ENCODE data around the gene MMP2. TPM values are rescaled to one million over a fixed set of nuclear protein-coding genes. Genes with fewer than 3 reads are reported as not detected.

MMP2 gene
- total and polyA plus RNA-seq, 2 of the 13 experiments (the other 11 are each of a cell fraction or from before 2014, with no cell fraction given): 0.31 to 1.3 TPM

GRCh38 chr16:55498101-55498500 is 19.1 kb downstream of the MMP2 start:
- 74% methylated on average over 6 of the region's 6 CpGs for WGBS (ENCODE audit: low lambda C conversion rate)
- Histone ChIP-seq H3K27me3 (ENCODE audit: control insufficient read depth in 1 of 2, insufficient read depth in 2 of 2, low read length in 2 of 2) (no peaks in the 10 kb centered on the region), H3K9ac (ENCODE audit: insufficient read depth, low read depth, low read length) (no peak overlapping the region), H3K4me3 (replicated peaks in 1 of 3; ENCODE audit: insufficient read depth in 1 of 3, low read depth in 2 of 3, low read length in 3 of 3) (no peak overlapping the region), H3K9me3 (ENCODE audit: low read length) (no peaks in the 10 kb centered on the region), H2AFZ (ENCODE audit: low read length) (no peak overlapping the region), H3K27ac (ENCODE audit: extremely low read length, insufficient read depth, low read length) (no peak overlapping the region), H3K36me3 (replicated peaks in 1 of 2; ENCODE audit: control insufficient read depth in 1 of 2, insufficient read depth in 2 of 2, low read length in 2 of 2) (no peaks in the 10 kb centered on the region), H3K4me2 (ENCODE audit: low read depth, low read length) (no peak overlapping the region), H3K4me1 (ENCODE audit: insufficient read depth, low read length) (peaks cover 49% of the 10 kb centered on the region), H3K79me2 (ENCODE audit: insufficient read depth, low read length) (no peaks in the 10 kb centered on the region), H4K20me1 (ENCODE audit: insufficient read depth, low read length) (no peaks in the 10 kb centered on the region)
- no peak for FAIRE-seq
- no TSS peak for BruUV-seq (replicated peaks)
- DNase-seq (ENCODE audit: low spot score): no peak
- CTCF ChIA-PET (ENCODE audit: low intra/inter-chr PET ratio, low total read pairs): no interaction called here
- intact Hi-C loops (cut with micrococcal nuclease; ENCODE audit: unreplicated experiment): no loop called here
- POLR2A ChIA-PET: no interaction called here
- in situ Hi-C loops (cut with HindIII; ENCODE audit: extremely low pct_ligation_motif_present, low pct_unique_long_range_greater_than_20kb): loop anchor here (5.0 kb wide), 1 partner anchor 139 kb away; no protein-coding TSS in a partner anchor
- TF ChIP-seq HES4 (CRISPR knock-in tag; IDR thresholded peaks at IDR 0.05; ENCODE audit: borderline replicate concordance) (no peak), BATF2 (CRISPR knock-in tag; IDR thresholded peaks at IDR 0.05) (no peak), TFAP4 (IDR thresholded peaks at IDR 0.05; ENCODE audit: borderline replicate concordance, low read depth) (no peak), USF2 (IDR thresholded peaks at IDR 0.05; ENCODE audit: low read depth, low read length) (no peak), USF2 (CRISPR knock-in tag; IDR thresholded peaks at IDR 0.05; ENCODE audit: borderline replicate concordance) (no peak), ZNF333 (CRISPR knock-in tag; IDR thresholded peaks at IDR 0.05; ENCODE audit: borderline replicate concordance) (no peak), CHD2 (IDR thresholded peaks at IDR 0.05; ENCODE audit: low read depth, low read length) (no peak), ZNF891 (CRISPR knock-in tag; IDR thresholded peaks at IDR 0.05) (no peak), ZFP62 (CRISPR knock-in tag; IDR thresholded peaks at IDR 0.05) (no peak), SRF (IDR thresholded peaks at IDR 0.05; ENCODE audit: low read depth, low read length) (no peak), NFATC3 (CRISPR knock-in tag; IDR thresholded peaks at IDR 0.05) (no peak), CHCHD3 (CRISPR knock-in tag; IDR thresholded peaks at IDR 0.05) (no peak), FOXK1 (CRISPR knock-in tag; IDR thresholded peaks at IDR 0.05; ENCODE audit: borderline replicate concordance, low read depth) (no peak)
- ATAC-seq: no peak

All from HepG2 (cell line).